ENCODE data around the gene GRXCR1.

DNA sequence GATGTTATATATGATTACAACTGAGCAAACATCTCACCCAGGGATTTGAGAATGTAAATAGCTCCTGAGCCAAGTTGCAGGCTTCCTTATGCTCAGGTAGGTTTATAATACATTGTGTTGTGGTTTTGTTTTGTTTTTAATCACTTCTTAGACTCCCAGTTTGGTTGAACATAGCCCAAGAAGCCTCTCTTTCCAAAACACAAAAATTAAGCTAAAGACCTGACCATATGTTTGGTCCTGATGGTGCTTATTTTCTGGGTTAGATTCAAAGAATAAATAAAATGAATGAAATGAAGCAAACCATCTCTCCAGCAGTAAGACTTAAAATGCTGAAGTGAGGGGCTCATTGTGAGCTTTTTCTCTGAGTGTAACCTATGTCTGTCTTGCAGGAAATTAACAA lies 93.5 kb downstream of the GRXCR1 start:
- TF ChIP-seq, protein P1, sequence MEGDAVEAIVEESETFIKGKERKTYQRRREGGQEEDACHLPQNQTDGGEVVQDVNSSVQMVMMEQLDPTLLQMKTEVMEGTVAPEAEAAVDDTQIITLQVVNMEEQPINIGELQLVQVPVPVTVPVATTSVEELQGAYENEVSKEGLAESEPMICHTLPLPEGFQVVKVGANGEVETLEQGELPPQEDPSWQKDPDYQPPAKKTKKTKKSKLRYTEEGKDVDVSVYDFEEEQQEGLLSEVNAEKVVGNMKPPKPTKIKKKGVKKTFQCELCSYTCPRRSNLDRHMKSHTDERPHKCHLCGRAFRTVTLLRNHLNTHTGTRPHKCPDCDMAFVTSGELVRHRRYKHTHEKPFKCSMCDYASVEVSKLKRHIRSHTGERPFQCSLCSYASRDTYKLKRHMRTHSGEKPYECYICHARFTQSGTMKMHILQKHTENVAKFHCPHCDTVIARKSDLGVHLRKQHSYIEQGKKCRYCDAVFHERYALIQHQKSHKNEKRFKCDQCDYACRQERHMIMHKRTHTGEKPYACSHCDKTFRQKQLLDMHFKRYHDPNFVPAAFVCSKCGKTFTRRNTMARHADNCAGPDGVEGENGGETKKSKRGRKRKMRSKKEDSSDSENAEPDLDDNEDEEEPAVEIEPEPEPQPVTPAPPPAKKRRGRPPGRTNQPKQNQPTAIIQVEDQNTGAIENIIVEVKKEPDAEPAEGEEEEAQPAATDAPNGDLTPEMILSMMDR (IDR thresholded peaks at IDR 0.05; ENCODE audit: insufficient read depth, low read depth, low read length) = no peak
- TF ChIP-seq EZH2 (IDR thresholded peaks at IDR 0.05; ENCODE audit: insufficient read depth, low read length) = no peak
